Measurements from ENCODE around the gene HOPX.
"Not testable (repeated sequence)": the region's sequence is repeated elsewhere in the genome, so short reads cannot be mapped to it uniquely, and the experiment has no call there.

The HOPX gene

GRCh38 chr4:56681158-56681852 lies at the start of gene HOPX:
TSS of gene HOPX (minus strand) at chr4:56681296. CDS start at chr4:56657816, 23,480 bp downstream.
- no peak for DNase-seq

- DNase-seq, result no peak
Measured at GRCh38 chr4:56730097-56730496, 49.0 kb upstream of the HOPX start.

- no peak for DNase-seq
Measured at GRCh38 chr4:56728512-56728911, 47.4 kb upstream of the HOPX start.

- DNase-seq, result no peak
Measured at GRCh38 chr4:56727150-56727549, 46.1 kb upstream of the HOPX start.

DNA sequence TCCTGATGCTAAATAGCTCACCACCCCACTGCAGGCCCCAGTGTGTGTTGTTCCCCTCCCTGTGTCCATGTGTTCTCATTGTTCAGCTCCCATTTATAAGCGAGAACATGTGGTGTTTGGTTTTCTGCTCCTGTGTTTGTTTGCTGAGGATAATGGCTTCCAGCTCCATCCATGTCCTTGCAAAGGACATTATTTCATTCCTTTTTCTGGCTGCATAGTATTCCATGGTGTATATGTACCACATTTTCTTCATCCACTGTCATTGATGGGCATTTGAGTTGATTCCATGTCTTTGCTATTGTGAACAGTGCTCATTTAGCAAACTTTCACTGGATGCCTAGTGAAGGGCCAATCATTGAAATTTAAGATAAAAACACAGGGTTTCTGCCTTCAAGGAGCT lies 45.5 kb upstream of the HOPX start:
- DNase-seq, result not testable (repeated sequence)

GRCh38 chr4:56723659-56724230 lies 42.6 kb upstream of the HOPX start:
- DNase-seq, result no peak

- no peak for DNase-seq
Measured at GRCh38 chr4:56723201-56723605, 42.1 kb upstream of the HOPX start.

DNA sequence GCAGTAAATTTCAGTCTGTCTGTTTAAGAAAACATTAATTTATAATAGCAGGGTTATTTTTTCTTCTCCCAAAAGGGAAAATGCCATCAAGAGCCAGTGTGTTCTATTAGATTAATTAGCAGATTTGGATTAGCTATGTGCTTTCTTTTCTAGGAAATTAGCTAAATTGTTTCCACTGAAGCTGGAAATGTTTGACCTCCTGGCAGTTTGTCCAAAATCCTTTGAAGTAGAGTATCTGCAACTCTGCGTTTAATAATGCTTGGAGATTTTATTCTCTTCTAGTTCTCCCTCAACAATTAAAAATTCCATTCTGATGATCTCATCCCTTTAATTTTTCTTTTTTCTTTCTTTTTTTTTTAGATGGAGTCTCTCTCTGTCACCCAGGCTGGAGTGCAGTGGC lies 27.1 kb upstream of the HOPX start:
- DNase-seq, result no peak

DNA sequence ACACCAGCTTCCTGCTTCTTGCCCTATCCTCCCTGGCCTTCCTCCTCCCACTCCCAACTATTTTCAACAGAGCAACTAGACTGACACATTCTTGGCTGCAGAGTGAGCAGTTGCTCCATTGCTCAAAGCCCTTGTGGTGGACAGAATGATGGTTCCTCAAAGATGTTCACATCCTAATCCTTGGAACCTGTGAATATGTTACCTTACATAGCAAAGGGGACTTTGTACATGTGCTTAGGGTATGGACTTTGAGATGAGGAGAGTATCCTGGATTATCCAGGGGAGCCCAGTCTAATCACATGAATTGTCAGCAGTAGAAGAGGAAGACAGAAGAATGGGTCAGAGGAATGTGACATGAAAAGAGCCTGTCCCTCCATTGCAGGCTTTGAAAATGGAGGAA lies 24.9 kb upstream of the HOPX start:
- no peak for DNase-seq

DNA sequence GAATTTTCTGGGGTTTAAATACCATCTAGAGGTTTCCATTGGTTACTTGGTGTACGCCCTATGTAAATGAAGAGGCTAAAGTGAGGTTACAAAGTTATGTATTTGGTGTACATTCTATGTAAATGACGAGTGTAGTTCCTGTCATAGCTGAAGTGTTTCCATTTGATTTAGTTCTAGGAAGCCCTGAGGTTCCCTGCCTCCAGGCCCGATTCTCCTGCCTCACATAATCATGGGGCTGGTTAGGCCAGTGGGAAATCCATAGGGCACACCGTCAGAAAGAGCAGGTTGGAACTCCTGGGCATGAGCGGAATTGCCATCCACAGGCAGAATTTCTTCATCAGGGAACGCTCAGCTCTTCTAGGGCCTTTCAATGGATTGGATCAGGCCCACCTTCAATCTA lies 24.2 kb upstream of the HOPX start:
- no peak for DNase-seq

GRCh38 chr4:56704089-56704871 lies 23.2 kb upstream of the HOPX start:
- DNase-seq, result no peak

DNA sequence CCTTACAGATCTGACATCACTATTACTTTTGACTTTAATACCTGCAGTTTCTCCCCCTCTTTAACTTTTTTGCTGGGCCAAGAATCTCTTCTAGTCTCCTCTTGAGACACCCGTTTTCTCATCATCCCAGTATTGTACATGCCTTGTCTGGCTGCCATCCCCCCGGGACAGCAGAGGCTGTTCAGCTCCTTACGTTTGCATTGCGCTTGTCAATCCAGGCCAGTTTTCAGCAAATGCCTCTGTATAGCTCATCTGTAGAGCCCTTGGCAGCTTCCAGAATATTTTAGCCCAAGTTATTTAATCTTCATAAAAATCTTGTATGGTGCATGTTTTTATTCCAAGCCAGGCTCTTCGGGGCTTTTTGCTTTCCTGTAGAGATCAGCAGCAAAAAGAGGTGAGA lies 22.3 kb upstream of the HOPX start:
- no peak for DNase-seq

GRCh38 chr4:56701644-56702043 lies 20.5 kb upstream of the HOPX start:
- no peak for DNase-seq

GRCh38 chr4:56701161-56701480 lies 20.0 kb upstream of the HOPX start:
- DNase-seq, result no peak

GRCh38 chr4:56699537-56700105 lies 18.5 kb upstream of the HOPX start:
- no peak for DNase-seq

DNA sequence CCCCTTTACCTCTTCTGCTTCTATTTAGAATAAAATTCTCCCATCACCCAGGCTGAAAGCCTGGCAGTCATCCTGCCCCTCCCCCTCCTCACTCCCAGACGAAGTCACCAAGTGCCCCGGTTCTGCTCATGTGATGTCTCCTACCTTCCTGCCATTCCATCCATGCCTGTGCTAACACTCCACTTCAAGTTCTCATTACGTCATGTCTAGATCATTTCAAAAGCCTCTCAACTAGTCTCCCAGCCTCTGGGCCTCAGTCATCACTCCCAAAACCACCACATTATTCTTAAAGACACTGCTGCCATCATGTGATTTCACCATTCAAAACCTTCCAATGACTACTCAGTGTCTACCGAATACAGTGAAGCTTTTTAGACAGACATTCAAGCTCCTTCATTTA lies 17.2 kb upstream of the HOPX start:
- no peak for DNase-seq

DNA sequence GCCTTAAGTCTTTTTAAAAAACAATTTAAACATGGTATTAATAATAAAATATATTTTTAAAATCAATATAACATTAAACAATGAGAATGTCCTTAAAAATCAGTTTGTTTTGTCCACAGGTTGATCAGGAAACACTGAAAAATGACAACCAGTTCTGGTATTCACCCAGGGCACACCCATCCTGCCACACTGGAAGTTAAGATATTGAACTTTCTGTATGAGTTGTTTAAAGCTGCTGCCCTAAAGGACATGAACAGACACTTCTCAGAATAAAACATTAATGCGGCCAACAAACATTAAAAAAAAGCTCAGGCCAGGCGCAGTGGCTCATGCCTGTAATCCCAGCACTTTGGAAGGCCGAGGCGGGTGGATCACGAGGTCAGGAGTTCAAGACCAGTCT lies 15.0 kb upstream of the HOPX start:
- DNase-seq, result no peak

- not testable (repeated sequence) for DNase-seq
Measured at GRCh38 chr4:56693476-56693875, 12.4 kb upstream of the HOPX start.

DNA sequence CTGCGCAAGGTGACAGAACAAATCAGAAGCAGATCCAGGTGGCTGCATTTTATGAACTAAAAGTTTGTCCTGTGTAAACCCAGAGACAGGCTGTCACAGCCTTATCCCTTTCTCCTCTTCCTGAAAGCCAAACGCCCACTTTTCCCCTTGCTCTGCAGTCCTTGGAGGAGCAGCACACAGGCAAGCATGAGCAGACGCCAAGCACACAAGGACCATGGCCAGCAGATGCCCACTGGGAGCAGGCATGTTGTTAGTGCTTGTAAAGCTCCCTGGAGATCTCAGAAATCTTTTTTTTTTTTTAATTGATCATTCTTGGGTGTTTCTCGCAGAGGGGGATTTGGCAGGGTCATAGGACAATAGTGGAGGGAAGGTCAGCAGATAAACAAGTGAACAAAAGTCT lies 11.5 kb upstream of the HOPX start:
- no peak for DNase-seq

DNA sequence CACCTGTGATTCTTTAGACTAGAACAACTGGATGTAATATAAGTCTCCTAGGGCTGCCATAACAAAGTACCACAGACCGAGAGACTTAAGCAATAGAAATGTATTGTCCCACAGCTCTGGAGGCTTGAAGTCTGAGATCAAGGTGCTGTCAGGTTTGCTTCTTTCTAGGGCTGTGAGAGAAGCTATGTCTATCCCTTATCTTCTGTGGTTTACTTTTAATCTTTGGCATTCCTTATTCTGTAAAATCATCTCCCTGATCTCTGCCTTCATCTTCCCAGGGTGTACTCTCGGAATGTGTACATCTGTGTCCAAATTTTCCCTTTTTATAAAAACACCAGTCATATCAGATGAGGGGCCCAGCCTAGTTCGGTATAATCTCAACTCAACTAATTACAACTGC lies 10.3 kb upstream of the HOPX start:
- DNase-seq, result no peak

DNA sequence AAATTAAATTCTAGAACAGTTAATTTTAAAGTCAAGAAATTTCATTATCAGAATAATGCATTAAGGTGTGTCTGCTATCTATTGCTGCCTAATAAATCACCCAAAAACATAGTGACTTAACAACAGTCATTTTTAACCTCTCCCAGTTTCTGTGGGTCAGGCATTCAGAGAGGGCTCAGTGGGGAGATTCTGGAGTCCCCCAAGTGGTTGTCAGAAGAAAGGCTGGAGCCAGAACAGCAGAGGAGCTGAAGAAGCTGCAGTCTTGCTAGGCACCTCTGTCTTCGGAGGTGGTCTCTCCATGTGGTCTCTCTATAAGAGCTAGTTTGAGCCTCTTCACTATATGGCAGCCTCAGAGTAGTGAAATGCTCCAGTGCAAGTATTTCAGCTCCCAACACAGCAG lies 9.3 kb upstream of the HOPX start:
- no peak for DNase-seq

DNA sequence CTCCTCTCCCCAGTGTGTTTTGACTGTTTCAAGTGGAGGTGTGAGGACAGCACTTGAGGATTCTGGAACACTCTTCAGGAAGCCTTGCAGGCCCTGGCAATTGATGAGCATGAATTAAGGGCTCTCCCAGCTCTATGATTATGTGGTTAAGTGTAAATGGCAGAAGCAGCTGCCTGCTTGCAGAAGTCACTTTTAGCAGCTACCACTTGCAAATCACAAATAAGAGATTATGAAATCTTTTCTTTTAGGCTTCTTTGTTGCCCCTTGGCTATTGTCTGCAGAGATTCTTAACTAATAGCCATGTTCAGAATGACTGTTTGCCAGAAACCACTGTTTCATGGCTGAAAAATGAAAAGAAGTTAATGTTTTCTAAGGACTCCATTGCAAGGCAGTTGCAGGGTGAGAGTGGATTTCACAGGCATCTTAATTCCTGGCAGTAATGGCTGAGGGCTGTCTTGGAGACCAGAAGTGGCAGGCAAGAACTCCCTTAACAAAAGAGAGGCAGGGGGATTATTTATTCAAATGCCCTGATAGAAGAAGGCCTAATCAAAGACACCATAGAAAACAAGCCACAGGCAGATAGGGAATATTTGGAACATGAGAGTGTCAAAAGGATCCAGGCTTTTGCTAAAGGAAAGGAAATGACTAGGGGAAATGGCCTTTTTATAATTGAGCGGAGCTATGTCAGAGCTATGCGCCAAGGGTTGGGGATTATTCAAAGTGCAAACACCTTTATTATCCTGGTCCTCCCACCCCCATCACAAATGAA lies 8.3 kb upstream of the HOPX start:
- no peak for DNase-seq

DNA sequence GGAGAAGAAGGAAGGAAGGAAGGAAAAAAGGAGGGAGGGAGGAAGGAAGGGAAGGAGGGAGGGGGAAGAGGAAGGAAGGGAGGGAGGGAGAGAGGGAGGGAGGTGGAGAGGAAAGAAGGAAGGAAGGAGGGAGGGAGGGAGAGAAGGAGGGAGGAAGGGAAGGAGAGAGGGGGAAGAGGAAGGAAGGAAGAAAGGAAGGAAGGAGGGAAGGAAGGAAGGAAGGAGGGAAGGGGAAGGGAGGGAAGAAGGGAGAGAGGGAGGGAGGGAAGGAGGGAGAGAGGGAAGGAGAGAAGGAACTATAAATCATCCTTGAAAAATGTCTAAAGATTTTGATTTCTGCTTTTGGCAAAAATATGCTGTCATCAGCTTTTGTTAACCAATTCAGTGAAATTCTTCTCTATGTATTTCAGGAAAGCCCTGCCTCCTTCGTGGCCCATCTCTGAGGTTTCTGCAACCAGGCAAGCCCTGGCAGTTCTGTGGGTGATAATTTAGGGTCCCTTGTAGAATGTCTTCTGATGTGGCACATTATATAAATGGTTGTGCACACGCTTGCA lies 7.1 kb upstream of the HOPX start:
- no peak for DNase-seq

Data from activated CD4-positive, alpha-beta T cell treated with anti-CD3 and anti-CD28 coated beads for 1 hour (primary cell).